Endodermal cell (in vitro differentiated cells): Measurements from ENCODE around the gene LDLRAD4. TPM values are rescaled to one million over a fixed set of nuclear protein-coding genes. Genes with fewer than 3 reads are reported as not detected.

Experiments
- DNase-seq: peaks from one replicate; pipeline ENCODE4 v3.0.0-alpha.2; 2017
- H3K27ac ChIP-seq: 2 replicates; pipeline ENCODE4 v1.5.1; 2013; ENCODE audit warnings: mild to moderate bottlenecking, low read depth, low read length, moderate library complexity
- H3K27me3 ChIP-seq: 2 replicates; pipeline ENCODE4 v1.6.1; 2013; ENCODE audit warnings: mild to moderate bottlenecking, low read length, moderate library complexity; ENCODE audit not compliant: insufficient read depth, control insufficient read depth, poor library complexity, severe bottlenecking
- H3K36me3 ChIP-seq: 2 replicates; pipeline ENCODE4 v1.7.0; 2013; ENCODE audit warnings: mild to moderate bottlenecking, low read length, moderate library complexity; ENCODE audit not compliant: control insufficient read depth, insufficient read depth
- H3K4me1 ChIP-seq: one replicate; pipeline ENCODE4 v1.7.0; 2013; ENCODE audit warnings: low read length; ENCODE audit not compliant: control insufficient read depth, insufficient read depth
- H3K4me3 ChIP-seq: 2 replicates; pipeline ENCODE4 v1.5.1; 2013; ENCODE audit warnings: mild to moderate bottlenecking, low read length, moderate library complexity
- H3K9ac ChIP-seq: 2 replicates; pipeline ENCODE4 v1.6.1; 2013; ENCODE audit warnings: mild to moderate bottlenecking, low read length, moderate library complexity; ENCODE audit not compliant: poor library complexity, severe bottlenecking; ENCODE audit errors: extremely low read depth
- H3K9me3 ChIP-seq: 2 replicates; pipeline ENCODE4 v1.6.1; 2013; ENCODE audit warnings: mild to moderate bottlenecking, low read length, moderate library complexity; ENCODE audit not compliant: control insufficient read depth
- H3K27ac Mint-ChIP-seq: 2 replicates; pipeline ENCODE4 v1.8.0; 2020; ENCODE audit warnings: mixed read lengths
- H3K27me3 Mint-ChIP-seq: 2 replicates; pipeline ENCODE4 v1.8.0; 2021; ENCODE audit warnings: mild to moderate bottlenecking, mixed read lengths; ENCODE audit not compliant: insufficient read depth
- H3K36me3 Mint-ChIP-seq: 2 replicates; pipeline ENCODE4 v1.8.0; 2020; ENCODE audit warnings: low read depth, mixed read lengths
- H3K4me1 Mint-ChIP-seq: 2 replicates; pipeline ENCODE4 v1.8.0; 2020; ENCODE audit warnings: mixed read lengths
- H3K4me3 Mint-ChIP-seq: 2 replicates; pipeline ENCODE4 v1.8.0; 2020; ENCODE audit warnings: mild to moderate bottlenecking, moderate library complexity, mixed read lengths
- H3K9me3 Mint-ChIP-seq: 2 replicates; pipeline ENCODE4 v1.8.0; 2020; ENCODE audit warnings: mild to moderate bottlenecking, mixed read lengths
- WGBS, 2 experiments: methylation state at CpG; one replicate each; pipeline versions ENCODE4 v1.1.5 to v1.1.7; 2013; ENCODE audit warnings: missing lambda C conversion rate in 2 of 2, mixed read lengths in 1 of 2; ENCODE audit not compliant: insufficient coverage in 1 of 2, insufficient read length in 1 of 2; 5-methylcytosine and 5-hydroxymethylcytosine counted together
- total RNA-seq, 2 donors: library from RNA; stranded (reverse); fragmentation: NEBNext Ultra II Directional in 1 of 2; extraction: Animal tissue kit (Norgen Biotek cat#: 25700) in 1 of 2; gene quantifications; 2 replicates in 1 of 2; 3 replicates in 1 of 2; pipeline ENCODE4 v1.2.1, GENCODE V29; 2021
- TF ChIP-seq, protein P1 (sequence below): fragments of 200-600 bp; sonication (generic); conservative IDR thresholded peaks from 2 replicates; pipeline ENCODE4 v1.5.0; 2021; ENCODE audit warnings: antibody characterized with exemption, mild to moderate bottlenecking

LDLRAD4 gene
- total RNA-seq, 2 donors from 2014 or later: 14.9 to 15.1 TPM

GRCh38 chr18:13323186-13323585 lies 104.6 kb downstream of the LDLRAD4 start:
- no peaks in the 10 kb centered on the region for H3K4me1 ChIP-seq
- Mint-ChIP-seq H3K9me3 (peaks cover 10% of the 10 kb centered on the region), H3K4me3 (no peak overlapping the region), H3K27me3 (no peaks in the 10 kb centered on the region), H3K4me1 (peaks cover 20% of the 10 kb centered on the region), H3K27ac (no peak overlapping the region), H3K36me3 (peaks cover 3% of the 10 kb centered on the region)
- TF ChIP-seq, protein P1, sequence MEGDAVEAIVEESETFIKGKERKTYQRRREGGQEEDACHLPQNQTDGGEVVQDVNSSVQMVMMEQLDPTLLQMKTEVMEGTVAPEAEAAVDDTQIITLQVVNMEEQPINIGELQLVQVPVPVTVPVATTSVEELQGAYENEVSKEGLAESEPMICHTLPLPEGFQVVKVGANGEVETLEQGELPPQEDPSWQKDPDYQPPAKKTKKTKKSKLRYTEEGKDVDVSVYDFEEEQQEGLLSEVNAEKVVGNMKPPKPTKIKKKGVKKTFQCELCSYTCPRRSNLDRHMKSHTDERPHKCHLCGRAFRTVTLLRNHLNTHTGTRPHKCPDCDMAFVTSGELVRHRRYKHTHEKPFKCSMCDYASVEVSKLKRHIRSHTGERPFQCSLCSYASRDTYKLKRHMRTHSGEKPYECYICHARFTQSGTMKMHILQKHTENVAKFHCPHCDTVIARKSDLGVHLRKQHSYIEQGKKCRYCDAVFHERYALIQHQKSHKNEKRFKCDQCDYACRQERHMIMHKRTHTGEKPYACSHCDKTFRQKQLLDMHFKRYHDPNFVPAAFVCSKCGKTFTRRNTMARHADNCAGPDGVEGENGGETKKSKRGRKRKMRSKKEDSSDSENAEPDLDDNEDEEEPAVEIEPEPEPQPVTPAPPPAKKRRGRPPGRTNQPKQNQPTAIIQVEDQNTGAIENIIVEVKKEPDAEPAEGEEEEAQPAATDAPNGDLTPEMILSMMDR: no peak
- H3K9me3 ChIP-seq: peaks cover 4% of the 10 kb centered on the region
- H3K27me3 ChIP-seq: no peaks in the 10 kb centered on the region
- no peak for DNase-seq
- no peak overlapping the region for H3K9ac ChIP-seq
- H3K36me3 ChIP-seq: no peaks in the 10 kb centered on the region
- H3K27ac ChIP-seq: no peak overlapping the region
- H3K4me3 ChIP-seq: no peak overlapping the region
- WGBS, 2 experiments: 95 to 100% methylated on average over 4 to 8 of the region's 9 CpGs

GRCh38 chr18:13324880-13325279 lies 106.3 kb downstream of the LDLRAD4 start:
- Histone ChIP-seq H3K4me3 (no peak overlapping the region), H3K36me3 (no peaks in the 10 kb centered on the region), H3K9ac (no peak overlapping the region), H3K4me1 (no peaks in the 10 kb centered on the region), H3K9me3 (peaks cover 7% of the 10 kb centered on the region), H3K27ac (peak overlapping the region; percentile 36), H3K27me3 (no peaks in the 10 kb centered on the region)
- Mint-ChIP-seq H3K27ac (no peak overlapping the region), H3K4me3 (no peak overlapping the region), H3K4me1 (peaks cover 20% of the 10 kb centered on the region), H3K9me3 (peaks cover 12% of the 10 kb centered on the region), H3K27me3 (no peaks in the 10 kb centered on the region), H3K36me3 (peaks cover 5% of the 10 kb centered on the region)
- TF ChIP-seq, protein P1: no peak
- DNase-seq: no peak
- 84 to 88% methylated on average over 5 to 8 of the region's 8 CpGs for WGBS, 2 experiments

GRCh38 chr18:13328213-13328612 lies 109.7 kb downstream of the LDLRAD4 start:
- H3K36me3 Mint-ChIP-seq: peaks cover 8% of the 10 kb centered on the region

More at GRCh38 chr18:13328213-13328612, 109.7 kb downstream of the LDLRAD4 start:
- TF ChIP-seq, protein P1: no peak
- Histone ChIP-seq H3K4me1 (no peaks in the 10 kb centered on the region), H3K9ac (no peak overlapping the region), H3K27ac (no peak overlapping the region), H3K27me3 (no peaks in the 10 kb centered on the region), H3K9me3 (peaks cover 7% of the 10 kb centered on the region), H3K36me3 (no peaks in the 10 kb centered on the region), H3K4me3 (no peak overlapping the region)
- Mint-ChIP-seq H3K4me1 (peaks cover 18% of the 10 kb centered on the region), H3K4me3 (no peak overlapping the region), H3K27ac (no peak overlapping the region), H3K27me3 (no peaks in the 10 kb centered on the region), H3K9me3 (peaks cover 20% of the 10 kb centered on the region)
- 73 to 78% methylated on average over 1 of the region's 1 CpG for WGBS, 2 experiments
- DNase-seq: no peak
